OCI-LY7 (cell line): ENCODE results near the gene LGSN. TPM values are rescaled to one million over a fixed set of nuclear protein-coding genes. Genes with fewer than 3 reads are reported as not detected.
"Not testable (repeated sequence)": the region's sequence is repeated elsewhere in the genome, so short reads cannot be mapped to it uniquely, and the experiment has no call there.

ENCODE experiments used
- BruUV-seq: library from RNA; stranded (reverse); fragments of 400-500 nt; replicated peaks from 2 replicates; lab custom pipeline; 2021; lab: Mats Ljungman, UMichigan
- CTCF ChIA-PET: fragments of 300-600 bp; sonication (Branson Sonifier 250); formaldehyde crosslinking; loops from one replicate; lab custom pipeline; 2022; ENCODE audit warnings: antibody characterized with exemption; ENCODE audit not compliant: unreplicated experiment; lab: Charles Lee
- POLR2A ChIA-PET: fragments of 300-600 bp; sonication (Branson Sonifier 250); formaldehyde crosslinking; loops from one replicate; lab custom pipeline; 2022; ENCODE audit warnings: antibody characterized with exemption; lab: Charles Lee
- DNase-seq: peaks from one replicate; pipeline ENCODE4 v3.0.0-alpha.2; 2015; ENCODE audit warnings: low spot score
- H2AFZ ChIP-seq: fragments of 200-600 bp; sonication (generic), shearing (Covaris generic); 2 replicates; pipeline ENCODE4 v1.6.1; 2014; ENCODE audit warnings: mild to moderate bottlenecking, antibody characterized with exemption, low read length, moderate library complexity
- H3K27ac ChIP-seq: fragments of 200-600 bp; sonication (generic); 2 replicates; pipeline ENCODE4 v1.5.1; 2014; ENCODE audit warnings: mixed run types, low read depth, mild to moderate bottlenecking, moderate library complexity, low read length, inconsistent platforms; ENCODE audit not compliant: poor library complexity, severe bottlenecking
- H3K36me3 ChIP-seq: fragments of 200-600 bp; sonication (generic); 2 replicates; pipeline ENCODE4 v1.6.1; 2014; ENCODE audit warnings: mild to moderate bottlenecking, antibody characterized with exemption, low read length, moderate library complexity, mixed read lengths; ENCODE audit not compliant: insufficient read depth
- H3K4me1 ChIP-seq: fragments of 200-600 bp; sonication (generic); 2 replicates; pipeline ENCODE4 v1.5.1; 2014; ENCODE audit warnings: mild to moderate bottlenecking, low read length; ENCODE audit not compliant: insufficient read depth, poor library complexity, severe bottlenecking
- H3K4me2 ChIP-seq: fragments of 200-600 bp; sonication (generic); 2 replicates; pipeline ENCODE4 v1.6.1; 2014; ENCODE audit warnings: mild to moderate bottlenecking, low read length
- H3K4me3 ChIP-seq: fragments of 200-600 bp; sonication (generic); 2 replicates; pipeline ENCODE4 v1.5.1; 2014; ENCODE audit warnings: mild to moderate bottlenecking, low read depth, low read length; ENCODE audit not compliant: poor library complexity, severe bottlenecking
- H3K79me2 ChIP-seq: fragments of 200-600 bp; sonication (generic); 2 replicates; pipeline ENCODE4 v1.6.1; 2016; ENCODE audit warnings: low read depth, mild to moderate bottlenecking, low read length, moderate library complexity, mixed read lengths; ENCODE audit not compliant: insufficient read depth
- H3K9me2 ChIP-seq: fragments of 200-600 bp; sonication (generic); 2 replicates; pipeline ENCODE4 v1.6.1; 2016; ENCODE audit warnings: mild to moderate bottlenecking, low read length, mixed read lengths; ENCODE audit not compliant: insufficient read depth
- H3K9me3 ChIP-seq: fragments of 200-600 bp; sonication (generic); 2 replicates; pipeline ENCODE4 v1.6.1; 2014; ENCODE audit warnings: mild to moderate bottlenecking, mixed run types, low read length, mixed read lengths
- H4K20me1 ChIP-seq: fragments of 200-600 bp; sonication (generic); 2 replicates; pipeline ENCODE4 v1.6.1; 2014; ENCODE audit warnings: mild to moderate bottlenecking, antibody characterized with exemption, low read length, moderate library complexity, mixed read lengths; ENCODE audit not compliant: insufficient read depth
- EZH2phosphoT487 ChIP-seq: fragments of 200-600 bp; sonication (generic); IDR thresholded peaks from 2 replicates; pipeline ENCODE4 v1.6.1; 2018; ENCODE audit warnings: low read depth, borderline replicate concordance, mild to moderate bottlenecking, mixed run types, antibody characterized with exemption, low read length, moderate library complexity, mixed read lengths
- intact Hi-C: fragments of 100-400 bp; cut with micrococcal nuclease; formaldehyde crosslinking; loops from one replicate; pipeline ENCODE4 v1.10.0; 2022; ENCODE audit not compliant: unreplicated experiment
- total RNA-seq, 2 experiments: library from RNA; depleted of rRNA in 1 of 2; stranded (reverse); fragments of >200 nt in 1 of 2; shearing (Covaris generic) in 1 of 2; gene quantifications; 2 replicates each; pipeline ENCODE4 v1.2.3, GENCODE V29; 2014 to 2022
- TF ChIP-seq, protein P1 (sequence below): fragments of 200-600 bp; sonication (generic); conservative IDR thresholded peaks from 2 replicates; pipeline ENCODE4 v1.5.1; 2014; ENCODE audit warnings: mild to moderate bottlenecking, antibody characterized with exemption, low read length, moderate library complexity, mixed read lengths

Gene LGSN
- total RNA-seq, 2 experiments from 2014 or later = 0.25 to 0.76 TPM

DNA sequence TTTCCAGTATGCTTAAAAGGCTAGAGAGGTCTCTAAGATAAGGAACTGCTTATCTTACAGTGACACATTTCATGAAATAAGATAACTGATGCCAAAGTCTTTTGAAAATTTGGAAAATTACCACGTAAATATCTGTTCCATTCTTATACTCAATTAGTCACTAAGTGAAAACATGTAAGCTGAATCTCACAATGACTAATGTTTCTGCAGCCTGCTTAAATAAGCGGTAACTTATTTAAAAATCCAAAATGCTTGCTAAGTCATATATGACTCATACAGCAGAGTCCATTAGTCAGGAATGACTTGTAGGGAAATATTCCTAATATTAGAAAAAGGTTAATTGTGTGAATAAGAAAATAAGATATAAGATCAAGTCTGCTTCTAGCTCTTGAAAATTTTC lies 27.8 kb upstream of the LGSN start:
- Histone ChIP-seq H2AFZ (no peak overlapping the region), H4K20me1 (no peaks in the 10 kb centered on the region), H3K79me2 (no peaks in the 10 kb centered on the region), H3K4me1 (peaks cover 9% of the 10 kb centered on the region), H3K36me3 (no peaks in the 10 kb centered on the region), H3K9me2 (no peaks in the 10 kb centered on the region; the same call in 1 of the 2 replicates), H3K4me3 (no peak overlapping the region), H3K27ac (no peak overlapping the region), H3K4me2 (no peak overlapping the region), H3K9me3 (no peaks in the 10 kb centered on the region)
- BruUV-seq = no TSS peak
- ChIA-PET CTCF (no interaction called here), POLR2A (interaction anchor here (0.9 to 1.4 kb wide), 2 partner anchors 222 to 460 kb away, joined by 3 to 7 read pairs; no protein-coding TSS in a partner anchor)
- no peak for DNase-seq
- no peak for TF ChIP-seq EZH2phosphoT487
- TF ChIP-seq, protein P1, sequence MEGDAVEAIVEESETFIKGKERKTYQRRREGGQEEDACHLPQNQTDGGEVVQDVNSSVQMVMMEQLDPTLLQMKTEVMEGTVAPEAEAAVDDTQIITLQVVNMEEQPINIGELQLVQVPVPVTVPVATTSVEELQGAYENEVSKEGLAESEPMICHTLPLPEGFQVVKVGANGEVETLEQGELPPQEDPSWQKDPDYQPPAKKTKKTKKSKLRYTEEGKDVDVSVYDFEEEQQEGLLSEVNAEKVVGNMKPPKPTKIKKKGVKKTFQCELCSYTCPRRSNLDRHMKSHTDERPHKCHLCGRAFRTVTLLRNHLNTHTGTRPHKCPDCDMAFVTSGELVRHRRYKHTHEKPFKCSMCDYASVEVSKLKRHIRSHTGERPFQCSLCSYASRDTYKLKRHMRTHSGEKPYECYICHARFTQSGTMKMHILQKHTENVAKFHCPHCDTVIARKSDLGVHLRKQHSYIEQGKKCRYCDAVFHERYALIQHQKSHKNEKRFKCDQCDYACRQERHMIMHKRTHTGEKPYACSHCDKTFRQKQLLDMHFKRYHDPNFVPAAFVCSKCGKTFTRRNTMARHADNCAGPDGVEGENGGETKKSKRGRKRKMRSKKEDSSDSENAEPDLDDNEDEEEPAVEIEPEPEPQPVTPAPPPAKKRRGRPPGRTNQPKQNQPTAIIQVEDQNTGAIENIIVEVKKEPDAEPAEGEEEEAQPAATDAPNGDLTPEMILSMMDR = no peak
- intact Hi-C loops = no loop called here

DNA sequence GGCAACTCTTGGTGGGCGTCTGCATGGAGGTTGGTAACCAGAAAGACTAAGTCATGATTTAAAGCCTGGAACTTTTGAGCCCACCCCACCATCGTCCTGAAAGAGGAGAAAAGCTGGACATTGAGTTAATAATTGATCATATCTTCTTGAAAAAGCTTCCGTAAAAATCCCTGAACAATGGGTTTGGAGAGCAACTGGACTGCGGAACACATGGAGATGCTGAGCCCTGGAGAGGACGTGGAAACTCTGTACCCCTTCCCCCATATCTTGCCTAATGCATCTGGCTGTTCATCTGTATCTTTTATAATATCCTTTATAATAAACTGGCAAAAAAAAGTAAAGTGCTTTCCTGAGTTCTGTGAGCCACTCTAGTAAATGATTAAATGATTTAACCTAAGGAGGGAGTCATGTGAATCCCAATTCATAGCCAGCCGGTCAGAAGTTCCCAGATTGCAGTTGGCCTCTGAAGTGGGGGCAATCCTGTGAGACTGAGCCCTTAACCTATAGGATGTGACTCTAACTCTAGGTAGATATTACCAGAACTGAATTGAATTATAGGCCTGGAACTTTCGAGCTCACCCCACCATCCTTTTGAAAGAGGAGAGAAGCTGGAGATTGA lies 26.5 kb upstream of the LGSN start:
- no TSS peak for BruUV-seq
- Histone ChIP-seq H3K4me1 (no peaks in the 10 kb centered on the region), H3K36me3 (no peaks in the 10 kb centered on the region), H2AFZ (no peak overlapping the region), H4K20me1 (no peaks in the 10 kb centered on the region), H3K9me2 (no peaks in the 10 kb centered on the region; the same call in 1 of the 2 replicates), H3K4me2 (no peak overlapping the region), H3K9me3 (no peaks in the 10 kb centered on the region), H3K27ac (no peak overlapping the region), H3K4me3 (no peak overlapping the region), H3K79me2 (no peaks in the 10 kb centered on the region)
- intact Hi-C loops = no loop called here
- TF ChIP-seq EZH2phosphoT487 = no peak
- ChIA-PET POLR2A (interaction anchor here (0.6 to 1.2 kb wide), 2 partner anchors 31 to 444 kb away, joined by 3 to 6 read pairs; no protein-coding TSS in a partner anchor), CTCF (no interaction called here)
- DNase-seq = no peak

DNA sequence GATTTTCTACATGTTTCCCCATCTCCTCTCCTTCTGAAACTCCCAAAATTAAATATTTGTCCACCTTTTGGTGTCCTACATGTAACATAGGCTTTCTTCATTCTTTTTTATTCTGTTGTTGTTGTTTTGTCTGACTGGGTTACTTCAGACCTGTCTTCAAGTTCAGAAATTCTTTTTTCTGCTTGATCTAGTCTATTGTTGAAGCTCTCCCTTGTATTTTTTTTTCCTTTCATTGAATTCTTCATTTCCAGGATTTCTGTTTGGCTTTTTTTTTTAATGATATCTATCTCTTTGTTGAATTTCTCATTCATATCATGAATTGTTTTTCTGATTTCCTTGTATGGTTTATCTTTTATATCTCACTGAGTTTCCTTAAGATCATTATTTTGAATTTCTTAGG lies 20.6 kb upstream of the LGSN start:
- Histone ChIP-seq H4K20me1 (no peaks in the 10 kb centered on the region), H3K4me2 (no peak overlapping the region), H3K9me3 (peaks cover 16% of the 10 kb centered on the region; the same call in 1 of the 2 replicates), H3K4me1 (no peaks in the 10 kb centered on the region), H3K9me2 (no peaks in the 10 kb centered on the region; the same call in 1 of the 2 replicates), H3K36me3 (no peaks in the 10 kb centered on the region), H3K4me3 (no peak overlapping the region), H3K79me2 (no peaks in the 10 kb centered on the region), H2AFZ (no peak overlapping the region), H3K27ac (no peak overlapping the region)
- POLR2A ChIA-PET = interaction anchor here (0.7 kb wide), 3 partner anchors 210 to 738 kb away, joined by 3 to 5 read pairs (median 4); no protein-coding TSS in a partner anchor
- CTCF ChIA-PET = no interaction called here
- DNase-seq = no peak
- no TSS peak for BruUV-seq
- TF ChIP-seq, protein P1 = no peak
- no peak for TF ChIP-seq EZH2phosphoT487
- intact Hi-C loops = no loop called here

DNA sequence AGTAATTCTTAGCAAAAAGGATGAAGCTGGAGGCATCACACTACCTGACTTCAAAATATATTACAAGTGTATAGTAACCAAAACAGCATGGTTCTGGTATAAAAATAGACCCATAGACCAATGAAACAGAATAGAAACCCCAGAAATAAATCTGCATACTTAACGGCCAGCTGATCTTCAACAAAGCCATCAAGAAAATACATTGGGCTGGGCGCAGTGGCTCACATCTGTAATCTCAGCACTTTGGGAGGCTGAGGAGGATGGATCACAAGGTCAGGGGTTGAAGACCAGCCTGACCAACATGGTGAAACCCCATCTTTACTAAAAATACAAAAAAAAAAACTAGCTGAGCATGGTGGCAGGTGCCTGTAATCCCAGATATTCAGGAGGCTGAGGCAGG lies 14.9 kb upstream of the LGSN start:
- H4K20me1 ChIP-seq, intact Hi-C loops, DNase-seq, H3K9me3 ChIP-seq, BruUV-seq, H2AFZ ChIP-seq, H3K27ac ChIP-seq, H3K4me1 ChIP-seq, H3K4me2 ChIP-seq, H3K4me3 ChIP-seq, H3K36me3 ChIP-seq, H3K9me2 ChIP-seq, H3K79me2 ChIP-seq, CTCF ChIA-PET: not testable (repeated sequence)
- POLR2A ChIA-PET = interaction anchor here (0.6 to 0.7 kb wide), 3 partner anchors 60 to 285 kb away, joined by 3 to 4 read pairs (median 3); no protein-coding TSS in a partner anchor
